SK-N-SH (cell line): Measurements from ENCODE around the gene PDIA5. TPM values are rescaled to one million over a fixed set of nuclear protein-coding genes. Genes with fewer than 3 reads are reported as not detected.

Source experiments
- CTCF ChIA-PET: fragments of 300-600, 350-600 bp; formaldehyde crosslinking; extraction: SDS; loops from one replicate; lab custom pipeline; 2021; lab: Yijun Ruan, JAX
- POLR2A ChIA-PET: fragments of 350-600 bp; sonication (Branson Sonifier 250); formaldehyde crosslinking; extraction: SDS; loops from one replicate; lab custom pipeline; 2020; ENCODE audit warnings: antibody characterized with exemption, inconsistent platforms; lab: Yijun Ruan, JAX
- DNase-seq: peaks from one replicate; pipeline ENCODE4 v3.0.0; 2012
- H2AFZ ChIP-seq: fragments of 200-600 bp; sonication (generic); 2 replicates; pipeline ENCODE4 v1.8.1; 2016; ENCODE audit warnings: antibody characterized with exemption, mild to moderate bottlenecking, low read depth
- H3F3A ChIP-seq: fragments of 200-600 bp; sonication (generic); replicated peaks from 2 replicates; pipeline ENCODE3; 2016; ENCODE audit warnings: antibody characterized with exemption, mild to moderate bottlenecking; ENCODE audit not compliant: insufficient read depth
- H3K27ac ChIP-seq, 2 experiments: fragments of 200-500 bp in 1 of 2; fragments of 200-600 bp in 1 of 2; sonication (Bioruptor generic) in 1 of 2; sonication (generic), shearing (Covaris generic) in 1 of 2; 2 replicates each; pipeline versions ENCODE4 v1.5.1 to v1.6.1; 2014 to 2016; ENCODE audit warnings: low read depth in 2 of 2, inconsistent platforms in 1 of 2, low read length in 1 of 2, mild to moderate bottlenecking in 1 of 2, mixed read lengths in 1 of 2
- H3K27me3 ChIP-seq: fragments of 200-600 bp; sonication (generic), shearing (Covaris generic); 2 replicates; pipeline ENCODE4 v1.6.1; 2016; ENCODE audit warnings: mixed run types; ENCODE audit not compliant: insufficient read depth
- H3K36me3 ChIP-seq, 2 experiments: fragments of 200-500 bp in 1 of 2; fragments of 200-600 bp in 1 of 2; sonication (Bioruptor generic) in 1 of 2; sonication (generic) in 1 of 2; replicated peaks in 1 of 2; 2 replicates each; pipeline versions ENCODE3 to v1.5.1; 2014 to 2016; ENCODE audit warnings: low read length in 1 of 2, mild to moderate bottlenecking in 1 of 2; ENCODE audit not compliant: insufficient read depth in 2 of 2, control insufficient read depth in 1 of 2
- H3K4me1 ChIP-seq, 2 experiments: fragments of 200-500 bp in 1 of 2; fragments of 200-600 bp in 1 of 2; sonication (Bioruptor generic) in 1 of 2; sonication (generic), shearing (Covaris generic) in 1 of 2; 2 replicates each; pipeline versions ENCODE4 v1.5.1 to v1.6.1; 2014 to 2016; ENCODE audit warnings: low read depth in 1 of 2, low read length in 1 of 2, mixed run types in 1 of 2; ENCODE audit not compliant: insufficient read depth in 2 of 2, control insufficient read depth in 1 of 2
- H3K4me2 ChIP-seq: fragments of 200-600 bp; sonication (generic), shearing (Covaris generic); 2 replicates; pipeline ENCODE4 v1.6.1; 2017; ENCODE audit warnings: mixed run types
- H3K4me3 ChIP-seq, 2 experiments: fragments of 200-500 bp in 1 of 2; fragments of 200-600 bp in 1 of 2; sonication (Bioruptor generic) in 1 of 2; sonication (generic), shearing (Covaris generic) in 1 of 2; 2 replicates each; pipeline versions ENCODE4 v1.5.1 to v1.8.1; 2014 to 2016; ENCODE audit warnings: low read depth in 2 of 2, inconsistent platforms in 1 of 2, low read length in 1 of 2, mild to moderate bottlenecking in 1 of 2, mixed read lengths in 1 of 2, moderate library complexity in 1 of 2
- H3K79me2 ChIP-seq: fragments of 200-600 bp; sonication (generic); 2 replicates; pipeline ENCODE4 v1.8.1; 2017; ENCODE audit warnings: mild to moderate bottlenecking; ENCODE audit not compliant: insufficient read depth
- H3K9ac ChIP-seq: fragments of 200-600 bp; sonication (generic); 2 replicates; pipeline ENCODE4 v1.6.1; 2017; ENCODE audit warnings: mixed run types
- H3K9me2 ChIP-seq: fragments of 200-600 bp; sonication (generic); 2 replicates; pipeline ENCODE4 v1.6.1; 2017; ENCODE audit warnings: mixed run types
- H3K9me3 ChIP-seq: fragments of 200-600 bp; sonication (generic); 2 replicates; pipeline ENCODE4 v1.6.1; 2017; ENCODE audit warnings: mixed run types, mild to moderate bottlenecking, moderate library complexity
- H4K20me1 ChIP-seq: fragments of 200-600 bp; sonication (generic); 2 replicates; pipeline ENCODE4 v1.6.1; 2017; ENCODE audit warnings: mild to moderate bottlenecking, mixed run types; ENCODE audit not compliant: insufficient read depth
- EP300 ChIP-seq, 2 experiments: IDR thresholded peaks; 2 replicates each; pipeline versions ENCODE4 v1.4.0 to v1.6.1; 2012; ENCODE audit warnings: borderline replicate concordance in 1 of 2, low read depth in 1 of 2, low read length in 1 of 2
- EZH2phosphoT487 ChIP-seq: fragments of 200-600 bp; sonication (generic); IDR thresholded peaks from 2 replicates; pipeline ENCODE4 v1.6.1; 2017; ENCODE audit warnings: low read depth, mixed run types, mild to moderate bottlenecking, antibody characterized with exemption, moderate library complexity, borderline replicate concordance
- FOXJ3 ChIP-seq: sonication (generic); formaldehyde crosslinking; IDR thresholded peaks from 2 replicates; pipeline ENCODE4 v1.5.1; 2020; ENCODE audit warnings: mild to moderate bottlenecking, missing genetic modification reagents
- FOXM1 ChIP-seq: IDR thresholded peaks from 2 replicates; pipeline ENCODE4 v1.4.0; 2012; ENCODE audit warnings: low read depth, mild to moderate bottlenecking
- RCOR1 ChIP-seq: fragments of 150-350 bp; IDR thresholded peaks from 2 replicates; pipeline ENCODE4 v1.6.1; 2017; ENCODE audit warnings: antibody characterized with exemption, low read length
- RXRA ChIP-seq: IDR thresholded peaks from 2 replicates; pipeline ENCODE4 v1.4.0; 2012; ENCODE audit warnings: low read depth, mild to moderate bottlenecking, borderline replicate concordance
- SIN3A ChIP-seq: IDR thresholded peaks from 2 replicates; pipeline ENCODE4 v1.6.1; 2012; ENCODE audit warnings: low read depth, mild to moderate bottlenecking, low read length, moderate library complexity, borderline replicate concordance
- TEAD4 ChIP-seq: IDR thresholded peaks from 2 replicates; pipeline ENCODE4 v1.4.0; 2012; ENCODE audit warnings: mild to moderate bottlenecking, borderline replicate concordance; ENCODE audit not compliant: insufficient read depth
- YY1 ChIP-seq: IDR thresholded peaks from 2 replicates; pipeline ENCODE4 v1.4.0; 2012; ENCODE audit warnings: low read depth, mild to moderate bottlenecking
- WGBS: methylation state at CpG from one replicate; pipeline ENCODE4 v1.1.6; 2017; ENCODE audit warnings: low lambda C conversion rate; 5-methylcytosine and 5-hydroxymethylcytosine counted together
- polyA plus RNA-seq, 3 experiments: library from polyadenylated mRNA; depleted of rRNA; stranded (reverse); fragments of >200 nt; gene quantifications; 2 replicates each; pipeline ENCODE4 v1.2.3, GENCODE V29; 2012
- TF ChIP-seq, protein P1 (sequence below): IDR thresholded peaks from 2 replicates; pipeline ENCODE4 v1.4.0; 2012; ENCODE audit warnings: low read depth
- TF ChIP-seq, protein P2 (sequence below): IDR thresholded peaks from 2 replicates; pipeline ENCODE4 v1.4.0; 2012; ENCODE audit warnings: low read depth, borderline replicate concordance
- TF ChIP-seq, protein P3 (sequence below): fragments of 150-350 bp; IDR thresholded peaks from 2 replicates; pipeline ENCODE4 v1.6.1; 2016; ENCODE audit warnings: mild to moderate bottlenecking, low read depth, low read length
- TF ChIP-seq, protein P4 (sequence below): IDR thresholded peaks from 2 replicates; pipeline ENCODE4; 2012

PDIA5 gene
- polyA plus RNA-seq, 1 of the 3 experiments (the other 2 are of a cell fraction): 28.6 TPM

DNA sequence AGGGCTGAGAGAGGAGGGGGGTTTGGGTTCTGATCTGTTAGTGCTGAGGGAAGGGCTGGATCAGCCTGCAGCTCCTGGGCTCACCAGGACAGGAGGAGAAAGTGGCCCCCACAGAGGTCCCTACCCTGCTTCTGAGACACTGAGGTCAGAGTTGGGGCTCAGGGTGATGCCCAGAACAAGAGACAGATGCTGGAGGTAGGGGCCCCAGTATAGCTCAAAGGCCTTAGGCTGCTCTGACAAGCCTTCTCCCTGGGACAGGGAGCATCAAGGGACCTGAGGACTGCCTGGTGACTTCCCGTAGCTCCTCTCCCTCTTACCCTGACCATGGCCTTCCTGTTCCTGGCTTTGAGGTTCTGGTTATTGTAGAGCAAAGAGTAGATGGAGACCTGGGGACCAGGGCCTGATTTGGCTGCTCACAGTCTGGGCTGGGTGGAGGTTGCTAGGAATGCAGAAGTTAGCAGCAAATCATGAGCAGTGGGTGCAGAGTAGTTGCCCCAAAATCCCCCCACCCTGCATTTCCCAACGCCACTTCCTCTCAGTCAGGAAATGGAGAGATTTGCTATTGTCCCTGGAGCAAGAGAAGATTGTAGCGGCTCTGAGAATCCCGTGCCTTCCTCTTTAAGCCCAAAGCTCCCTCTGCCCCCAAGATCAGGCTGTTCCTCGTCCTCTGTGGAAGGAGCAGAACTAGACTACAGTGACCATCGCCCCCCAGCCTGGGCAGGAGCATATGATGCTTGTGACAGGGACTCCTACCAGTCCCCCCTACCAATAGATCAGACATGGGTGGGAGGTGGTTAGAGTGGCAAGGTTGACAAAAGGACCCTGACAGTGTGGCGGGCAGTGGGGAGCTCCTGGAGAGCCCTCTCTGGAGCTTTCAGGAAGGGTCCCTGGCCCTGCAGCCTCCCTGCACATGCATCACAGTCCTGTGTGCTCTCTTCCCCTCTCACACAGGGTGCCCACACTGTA, 87.5 kb downstream of the PDIA5 start:
- Histone ChIP-seq H3K27me3 (no peaks in the 10 kb centered on the region), H3K36me3 (peaks cover 10 to 33% of the 10 kb centered on the region in 2 experiments), H3K79me2 (no peaks in the 10 kb centered on the region), H3K4me2 (no peak overlapping the region), H3F3A (no peaks in the 10 kb centered on the region), H3K4me3 (no peak overlapping the region), H2AFZ (no peak overlapping the region), H3K9me2 (no peaks in the 10 kb centered on the region), H3K27ac (no peak overlapping the region), H3K4me1 (peaks cover 0 to 26% of the 10 kb centered on the region in 2 experiments; a peak in 1 of 4 replicates), H4K20me1 (no peaks in the 10 kb centered on the region), H3K9me3 (no peaks in the 10 kb centered on the region), H3K9ac (no peak overlapping the region)
- DNase-seq: no peak
- no peak for TF ChIP-seq RCOR1
- TF ChIP-seq YY1: no peak
- TF ChIP-seq, protein P1, sequence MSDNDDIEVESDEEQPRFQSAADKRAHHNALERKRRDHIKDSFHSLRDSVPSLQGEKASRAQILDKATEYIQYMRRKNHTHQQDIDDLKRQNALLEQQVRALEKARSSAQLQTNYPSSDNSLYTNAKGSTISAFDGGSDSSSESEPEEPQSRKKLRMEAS: no peak
- TF ChIP-seq, protein P2, sequence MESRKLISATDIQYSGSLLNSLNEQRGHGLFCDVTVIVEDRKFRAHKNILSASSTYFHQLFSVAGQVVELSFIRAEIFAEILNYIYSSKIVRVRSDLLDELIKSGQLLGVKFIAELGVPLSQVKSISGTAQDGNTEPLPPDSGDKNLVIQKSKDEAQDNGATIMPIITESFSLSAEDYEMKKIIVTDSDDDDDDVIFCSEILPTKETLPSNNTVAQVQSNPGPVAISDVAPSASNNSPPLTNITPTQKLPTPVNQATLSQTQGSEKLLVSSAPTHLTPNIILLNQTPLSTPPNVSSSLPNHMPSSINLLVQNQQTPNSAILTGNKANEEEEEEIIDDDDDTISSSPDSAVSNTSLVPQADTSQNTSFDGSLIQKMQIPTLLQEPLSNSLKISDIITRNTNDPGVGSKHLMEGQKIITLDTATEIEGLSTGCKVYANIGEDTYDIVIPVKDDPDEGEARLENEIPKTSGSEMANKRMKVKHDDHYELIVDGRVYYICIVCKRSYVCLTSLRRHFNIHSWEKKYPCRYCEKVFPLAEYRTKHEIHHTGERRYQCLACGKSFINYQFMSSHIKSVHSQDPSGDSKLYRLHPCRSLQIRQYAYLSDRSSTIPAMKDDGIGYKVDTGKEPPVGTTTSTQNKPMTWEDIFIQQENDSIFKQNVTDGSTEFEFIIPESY: no peak
- no peak for TF ChIP-seq FOXJ3 (CRISPR knock-in tag)
- 95% methylated on average over 6 of the region's 7 CpGs for WGBS
- ChIA-PET CTCF (interaction anchor here (0.6 to 1.4 kb wide), 8 partner anchors 9 to 1698 kb away, joined by 3 to 4 read pairs (median 3); partner anchors contain the start of gene PDIA5), POLR2A (no interaction called here)

DNA sequence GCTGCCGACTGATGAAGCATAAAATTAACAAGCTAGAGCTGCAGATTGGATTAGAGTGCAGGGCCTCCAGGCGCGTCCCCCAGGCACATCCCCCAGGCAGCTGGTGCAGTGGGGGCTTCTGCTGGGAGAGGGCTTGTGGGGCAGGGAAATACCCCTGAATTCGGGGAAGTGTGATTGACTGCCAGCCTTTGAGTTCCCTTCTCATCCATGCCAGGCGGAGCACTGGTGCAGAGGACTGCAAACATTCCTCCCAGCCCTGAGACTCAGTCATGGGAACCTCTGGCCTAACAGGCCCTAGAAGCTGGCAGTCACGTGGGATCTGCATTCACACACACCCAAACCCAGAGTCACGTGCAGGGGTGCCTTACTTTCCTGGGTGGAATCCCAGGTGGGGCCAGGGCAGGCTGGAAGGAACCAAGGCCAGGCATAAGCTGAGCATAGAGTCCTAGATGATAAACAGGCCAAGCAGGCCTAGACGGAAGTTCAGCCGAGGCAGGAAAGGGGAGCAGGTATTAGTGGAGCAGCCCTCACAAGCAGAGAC, 88.7 kb downstream of the PDIA5 start:
- Histone ChIP-seq H3K9me3 (no peaks in the 10 kb centered on the region), H3K36me3 (peaks cover 14 to 37% of the 10 kb centered on the region in 2 experiments), H2AFZ (no peak overlapping the region), H3K9me2 (no peaks in the 10 kb centered on the region), H3K27me3 (no peaks in the 10 kb centered on the region), H3K4me1 (peaks cover 0 to 32% of the 10 kb centered on the region in 2 experiments; a peak in 1 of 4 replicates), H3F3A (no peaks in the 10 kb centered on the region), H3K4me2 (no peak overlapping the region), H3K4me3 (no peak overlapping the region), H3K9ac (no peak overlapping the region), H4K20me1 (no peaks in the 10 kb centered on the region), H3K79me2 (no peaks in the 10 kb centered on the region), H3K27ac (no peak overlapping the region)
- TF ChIP-seq, protein P3, sequence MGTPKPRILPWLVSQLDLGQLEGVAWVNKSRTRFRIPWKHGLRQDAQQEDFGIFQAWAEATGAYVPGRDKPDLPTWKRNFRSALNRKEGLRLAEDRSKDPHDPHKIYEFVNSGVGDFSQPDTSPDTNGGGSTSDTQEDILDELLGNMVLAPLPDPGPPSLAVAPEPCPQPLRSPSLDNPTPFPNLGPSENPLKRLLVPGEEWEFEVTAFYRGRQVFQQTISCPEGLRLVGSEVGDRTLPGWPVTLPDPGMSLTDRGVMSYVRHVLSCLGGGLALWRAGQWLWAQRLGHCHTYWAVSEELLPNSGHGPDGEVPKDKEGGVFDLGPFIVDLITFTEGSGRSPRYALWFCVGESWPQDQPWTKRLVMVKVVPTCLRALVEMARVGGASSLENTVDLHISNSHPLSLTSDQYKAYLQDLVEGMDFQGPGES: no peak
- TF ChIP-seq, protein P2: no peak
- TF ChIP-seq FOXM1: no peak
- TF ChIP-seq, protein P4, sequence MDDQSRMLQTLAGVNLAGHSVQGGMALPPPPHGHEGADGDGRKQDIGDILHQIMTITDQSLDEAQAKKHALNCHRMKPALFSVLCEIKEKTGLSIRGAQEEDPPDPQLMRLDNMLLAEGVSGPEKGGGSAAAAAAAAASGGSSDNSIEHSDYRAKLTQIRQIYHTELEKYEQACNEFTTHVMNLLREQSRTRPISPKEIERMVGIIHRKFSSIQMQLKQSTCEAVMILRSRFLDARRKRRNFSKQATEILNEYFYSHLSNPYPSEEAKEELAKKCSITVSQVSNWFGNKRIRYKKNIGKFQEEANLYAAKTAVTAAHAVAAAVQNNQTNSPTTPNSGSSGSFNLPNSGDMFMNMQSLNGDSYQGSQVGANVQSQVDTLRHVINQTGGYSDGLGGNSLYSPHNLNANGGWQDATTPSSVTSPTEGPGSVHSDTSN: no peak
- TF ChIP-seq, protein P1: no peak
- TF ChIP-seq EP300 (IDR thresholded peaks at IDR 0.05; ENCODE audit: borderline replicate concordance in 1 of 2, low read depth in 1 of 2, low read length in 1 of 2): no peak
- no peak for TF ChIP-seq TEAD4
- no peak for TF ChIP-seq SIN3A
- TF ChIP-seq FOXJ3 (CRISPR knock-in tag): no peak
- no peak for TF ChIP-seq RXRA
- no peak for TF ChIP-seq EZH2phosphoT487
- no peak for DNase-seq
- ChIA-PET CTCF (no interaction called here), POLR2A (no interaction called here)
- WGBS: 94% methylated on average over 7 of the region's 9 CpGs
